Urothelium cell line (cell line): ENCODE results near the gene SYNE1.
"Not testable (repeated sequence)": the region's sequence is repeated elsewhere in the genome, so short reads cannot be mapped to it uniquely, and the experiment has no call there.

Source experiments
- DNase-seq: peaks from one replicate; pipeline ENCODE4 v3.0.0; 2011; ENCODE audit warnings: low spot score, mixed read lengths
- FAIRE-seq: peaks from 2 replicates; lab custom pipeline; 2011; peaks lifted over from hg19 to GRCh38; lab: Jason Lieb, UNC

SYNE1 gene

DNA sequence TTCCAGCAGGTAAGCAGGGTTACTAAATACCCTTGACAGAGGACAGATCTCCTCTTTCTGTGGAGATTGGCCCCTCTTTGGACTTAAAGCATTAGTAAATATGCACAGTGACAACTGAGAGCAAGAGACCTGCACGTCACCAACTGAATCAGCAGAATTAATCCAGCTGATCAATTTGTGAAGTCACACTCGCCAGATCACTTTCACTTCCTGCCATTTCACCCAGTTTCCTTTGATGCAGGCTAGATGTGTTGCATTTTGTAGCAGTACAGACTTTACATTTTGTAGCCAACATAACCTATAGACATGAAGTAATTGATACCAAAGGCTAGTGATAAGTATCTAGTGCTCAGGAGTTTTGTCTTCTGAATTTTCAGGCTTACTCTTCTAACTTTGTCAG, 11.9 kb downstream of the SYNE1 start:
- DNase-seq, result no peak
- no peak for FAIRE-seq

DNA sequence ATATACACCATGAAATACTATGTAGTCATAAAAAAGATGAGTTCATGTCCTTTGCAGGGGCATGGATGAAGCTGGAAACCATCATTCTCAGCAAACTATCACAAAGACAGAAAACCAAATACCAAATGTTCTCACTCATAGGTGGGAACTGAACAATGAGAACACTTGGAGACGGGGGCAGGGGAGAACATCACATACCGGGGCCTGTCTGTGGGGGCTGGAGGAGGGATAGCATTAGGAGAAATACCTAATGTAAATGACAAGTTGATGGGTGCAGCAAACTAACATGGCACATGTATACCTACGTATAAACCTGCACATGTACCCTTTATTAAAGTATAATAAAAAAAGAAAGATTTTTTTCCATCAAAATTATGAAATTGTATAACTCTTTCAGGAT, 22.4 kb downstream of the SYNE1 start:
- FAIRE-seq, DNase-seq: not testable (repeated sequence)

DNA sequence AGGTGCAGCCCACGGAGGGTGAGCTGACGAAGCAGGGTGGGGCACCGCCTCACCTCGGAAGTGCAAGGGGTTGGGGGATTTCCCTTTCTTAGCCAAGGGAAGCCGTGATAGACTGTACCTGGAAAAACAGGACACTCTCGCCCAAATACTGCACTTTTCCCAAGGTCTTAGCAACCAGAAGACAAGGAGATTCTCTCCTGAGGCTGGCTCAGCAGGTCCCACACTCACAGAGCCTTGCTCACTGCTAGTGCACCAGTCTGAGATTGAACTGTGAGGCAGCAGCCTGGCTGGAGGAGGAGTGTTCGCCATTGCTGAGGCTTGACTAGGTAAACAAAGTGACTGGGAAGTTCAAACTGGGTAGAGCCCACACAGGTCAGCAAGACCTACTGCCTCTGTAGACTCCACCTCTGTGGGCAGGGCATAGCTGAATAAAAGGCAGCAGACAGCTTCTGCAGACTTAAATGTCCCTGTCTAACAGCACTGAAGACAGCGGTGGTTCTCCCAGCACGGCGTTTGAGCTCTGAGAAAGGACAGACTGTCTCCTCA, 28.0 kb downstream of the SYNE1 start:
- no peak for FAIRE-seq

DNA sequence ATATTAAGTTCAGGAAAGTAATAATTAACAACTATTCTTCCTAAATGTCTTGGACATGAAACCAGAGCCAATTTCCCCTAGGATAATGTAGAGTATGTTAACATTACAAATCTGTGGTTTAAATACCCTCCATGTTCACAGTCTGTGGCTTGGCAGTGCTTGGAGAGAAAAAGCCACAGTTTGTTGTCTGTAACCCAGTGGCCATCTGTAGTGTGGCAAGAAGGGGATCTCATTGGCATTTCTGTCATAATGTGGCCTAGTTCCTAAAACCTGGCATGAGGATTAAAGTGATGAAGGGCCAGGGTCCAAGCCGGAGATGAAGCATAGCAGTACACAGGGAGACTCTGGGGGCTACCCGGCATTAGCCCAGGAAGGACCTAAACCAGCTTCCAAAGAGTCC, 31.2 kb downstream of the SYNE1 start:
- FAIRE-seq (no peak), DNase-seq (no peak)

More for the DNA sequence above, 28.0 kb downstream of the SYNE1 start:
- DNase-seq, result no peak

DNA sequence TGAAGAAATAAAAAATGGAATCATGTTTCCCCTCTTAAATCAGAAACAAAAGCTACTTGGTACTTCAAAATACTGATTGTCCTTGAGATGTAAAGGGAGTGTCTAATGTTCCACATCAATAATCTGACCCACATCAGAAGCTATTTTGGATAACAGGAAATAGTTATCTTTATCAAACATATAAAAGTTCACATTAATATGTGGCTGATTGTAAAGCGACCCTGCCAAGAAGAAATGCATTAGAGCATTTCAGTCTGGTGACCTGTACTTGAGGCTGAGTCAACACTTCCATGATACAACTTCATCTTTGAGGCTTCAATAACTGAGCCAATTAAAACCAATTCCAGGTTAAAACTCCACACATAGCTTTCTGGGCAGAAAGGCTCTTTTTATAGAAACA, 31.8 kb downstream of the SYNE1 start:
- DNase-seq (no peak), FAIRE-seq (no peak)

DNA sequence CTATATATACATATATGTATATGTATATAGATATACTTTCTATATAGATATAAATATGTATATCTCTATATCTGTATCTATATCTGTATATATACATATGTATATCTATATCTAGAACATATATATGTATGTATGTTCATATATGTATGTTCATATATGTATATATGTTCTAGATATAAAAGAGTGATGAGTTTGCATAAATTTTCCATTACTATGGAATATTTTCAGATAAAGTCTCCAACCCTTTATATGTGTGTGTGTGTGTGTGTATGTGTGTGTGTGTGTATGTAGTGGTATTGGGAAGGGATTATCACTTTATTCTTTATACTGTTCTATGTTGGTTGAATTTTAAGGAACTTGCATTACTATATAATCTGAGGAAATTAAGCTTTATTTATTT, 33.3 kb downstream of the SYNE1 start:
- DNase-seq (no peak), FAIRE-seq (no peak)

DNA sequence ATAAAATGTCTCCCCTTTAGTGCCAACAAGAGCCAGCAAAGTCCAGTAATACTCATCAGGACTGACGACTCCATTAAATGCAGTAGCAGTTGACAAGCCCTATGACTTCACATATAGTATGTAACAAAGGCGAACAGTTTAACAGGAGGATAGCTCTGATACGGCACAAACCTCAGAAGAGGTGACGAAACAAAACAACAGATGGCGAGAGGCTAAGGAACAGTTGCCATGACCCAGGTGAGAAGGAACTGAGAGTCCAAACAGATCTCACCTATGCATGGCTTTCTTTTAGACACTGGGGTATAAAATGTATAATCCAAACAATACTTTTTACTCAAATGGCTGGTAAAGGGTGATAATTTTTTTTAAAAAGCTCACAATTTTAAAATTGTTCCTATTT, 37.1 kb downstream of the SYNE1 start:
- no peak for FAIRE-seq
- no peak for DNase-seq

DNA sequence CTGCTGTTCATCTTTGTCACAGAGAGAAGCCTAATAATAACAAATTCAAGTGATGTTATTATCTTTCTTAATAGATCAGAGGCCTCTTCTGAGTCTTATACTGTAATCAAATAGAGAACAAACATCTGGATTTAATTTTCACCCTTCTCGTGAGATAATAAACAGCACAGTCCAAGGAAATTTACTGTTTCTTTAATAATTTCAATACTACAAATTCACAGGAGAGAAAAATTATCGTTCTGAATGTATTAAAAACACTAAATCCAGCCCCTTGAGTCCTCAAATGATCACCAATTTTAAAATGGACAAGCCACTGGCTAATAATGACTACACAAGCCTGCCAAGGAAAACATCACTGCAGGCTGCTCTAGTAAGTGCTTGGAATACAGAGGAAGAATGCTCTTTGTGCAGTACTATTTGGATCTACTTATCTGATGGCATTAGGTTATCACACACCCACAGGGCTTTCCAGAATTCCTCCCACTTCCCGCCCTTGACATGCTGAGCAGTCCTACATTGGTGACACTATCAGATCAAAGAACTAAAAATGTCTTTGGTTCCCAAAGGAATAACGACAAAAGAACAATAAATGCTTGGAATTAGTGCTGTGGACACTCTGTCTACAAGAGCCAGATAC, 38.1 kb downstream of the SYNE1 start:
- DNase-seq (no peak), FAIRE-seq (no peak)

DNA sequence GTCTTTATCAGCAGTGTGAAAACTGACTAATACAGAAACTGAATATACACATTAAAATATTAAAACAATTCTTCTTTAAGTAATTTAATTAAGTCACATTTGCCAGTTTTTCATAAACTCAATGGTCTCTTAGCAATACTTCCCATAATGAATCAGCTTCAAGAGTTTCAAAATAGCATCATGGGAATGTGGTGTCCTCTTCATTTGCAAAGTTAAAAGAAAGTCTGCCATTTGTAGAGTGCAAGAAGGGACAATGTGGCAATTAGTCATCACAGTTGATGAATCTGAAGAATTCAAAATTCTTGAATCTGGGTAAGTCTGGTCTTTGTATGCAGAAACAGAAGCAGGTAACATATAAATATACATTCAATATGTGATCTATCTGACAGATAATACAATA, 38.7 kb downstream of the SYNE1 start:
- FAIRE-seq, result no peak
- no peak for DNase-seq

DNA sequence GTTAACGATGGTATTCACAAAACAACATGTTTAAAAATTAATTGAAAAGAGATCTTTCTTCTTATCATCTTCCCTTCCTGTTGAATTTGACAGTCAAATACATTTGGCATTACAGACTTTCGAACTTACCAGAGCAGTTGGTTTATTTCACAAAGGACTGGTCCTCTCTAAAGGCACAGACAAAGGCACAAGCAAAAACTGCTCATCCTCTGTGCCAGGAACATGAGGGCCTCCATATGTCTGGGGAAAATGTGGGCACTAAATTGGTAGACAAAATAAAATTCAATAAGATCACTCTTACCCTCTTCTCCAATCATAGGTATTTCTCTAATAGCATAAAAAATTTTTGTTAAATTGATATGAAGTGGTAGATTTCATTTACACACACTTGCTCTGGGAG, 40.4 kb downstream of the SYNE1 start:
- DNase-seq, result no peak
- FAIRE-seq, result no peak

DNA sequence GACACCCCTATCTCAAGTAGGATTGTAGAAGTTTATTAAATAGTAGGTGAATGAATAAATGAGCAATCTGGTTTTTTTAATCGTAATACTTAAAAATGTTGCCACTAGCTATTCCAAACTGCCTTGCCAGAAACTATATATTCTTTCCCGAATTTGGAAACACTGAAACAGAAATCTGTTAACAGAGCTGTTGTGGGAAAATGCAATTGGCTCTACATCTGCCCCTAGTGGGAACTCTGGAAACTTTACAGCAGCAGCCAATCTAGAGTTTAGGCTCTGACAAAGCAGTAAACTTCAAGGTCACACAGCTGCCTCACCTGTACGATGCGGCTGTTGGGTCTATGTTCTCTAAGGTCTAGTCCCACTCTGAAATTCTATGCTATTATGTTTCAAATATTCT, 41.7 kb downstream of the SYNE1 start:
- DNase-seq (no peak), FAIRE-seq (no peak)

DNA sequence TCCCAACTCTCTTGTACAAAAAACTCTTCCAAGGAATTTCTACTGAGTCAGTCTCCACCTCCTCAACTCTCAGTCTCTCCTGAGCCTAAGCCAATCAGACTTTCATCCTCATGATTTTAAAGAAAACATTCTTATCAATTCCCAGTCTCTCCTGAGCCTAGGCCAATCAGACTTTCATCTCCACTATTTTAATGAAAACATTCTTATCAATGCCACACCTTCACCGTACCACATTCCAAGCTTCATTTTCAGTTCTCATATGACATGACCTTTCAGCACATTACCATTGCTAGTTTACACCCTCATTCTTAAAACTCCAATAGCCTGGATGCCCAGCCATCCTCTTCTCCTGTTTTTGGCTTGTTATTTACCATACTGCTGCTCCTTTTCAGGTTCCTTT, 42.5 kb downstream of the SYNE1 start:
- FAIRE-seq, result no peak
- no peak for DNase-seq

DNA sequence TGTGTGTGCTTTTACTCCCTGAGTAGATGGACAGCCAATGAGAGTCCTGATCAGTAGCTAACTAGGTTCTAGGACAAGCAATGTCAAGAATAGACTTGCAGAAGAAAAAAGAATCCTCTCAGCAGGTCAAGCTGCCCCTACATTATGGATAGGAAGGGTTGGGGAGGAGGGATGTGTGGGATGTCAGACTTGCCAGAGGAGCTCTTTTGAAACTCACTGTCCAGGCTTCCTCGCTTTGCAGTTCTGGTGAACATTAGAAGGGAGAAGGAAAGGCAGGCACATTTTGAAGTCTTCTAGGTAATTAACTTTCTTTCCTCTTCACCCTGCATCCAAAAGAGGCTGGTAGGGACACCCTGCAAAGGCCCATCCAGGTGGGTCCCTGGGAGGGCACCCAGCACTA, 48.7 kb downstream of the SYNE1 start:
- FAIRE-seq (no peak), DNase-seq (no peak)

DNA sequence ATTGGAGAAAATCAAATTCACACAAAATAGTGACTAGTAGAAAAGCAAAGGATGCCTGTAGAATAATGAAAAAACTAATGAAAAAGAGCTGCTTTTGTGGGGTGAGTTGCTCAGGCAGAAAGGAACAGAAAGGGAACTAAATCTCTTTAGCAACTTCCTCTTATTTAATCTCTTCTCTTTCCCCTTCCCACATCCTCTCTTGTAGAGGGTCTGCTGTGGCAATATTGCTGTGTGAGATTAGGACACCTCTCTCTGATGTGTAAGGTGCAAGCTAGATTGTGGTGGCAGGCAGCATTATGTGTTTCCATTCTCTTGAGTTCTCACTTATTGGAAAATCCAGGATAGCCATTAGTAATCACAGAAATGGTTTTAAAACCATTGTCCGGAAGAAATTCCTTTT, 49.7 kb downstream of the SYNE1 start:
- FAIRE-seq (no peak), DNase-seq (no peak)

DNA sequence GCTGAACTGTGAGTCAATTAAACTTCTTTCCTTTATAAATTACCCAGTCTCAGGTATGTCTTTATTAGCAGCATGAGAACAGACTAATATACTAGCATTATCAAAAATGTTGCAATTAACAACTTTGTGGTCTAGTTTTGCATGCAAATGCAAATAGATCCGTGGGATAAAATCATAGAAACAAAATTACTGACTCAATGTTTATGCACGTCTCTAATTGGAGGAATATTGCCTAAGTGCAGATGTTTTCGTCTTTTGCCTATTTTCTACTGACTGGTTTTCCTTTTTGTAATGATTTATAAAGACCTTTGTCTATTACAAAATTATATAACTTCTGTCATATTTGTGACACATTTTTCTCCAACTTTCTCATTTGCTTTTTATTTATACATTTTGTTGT, 51.9 kb downstream of the SYNE1 start:
- FAIRE-seq, result no peak
- DNase-seq, result no peak

DNA sequence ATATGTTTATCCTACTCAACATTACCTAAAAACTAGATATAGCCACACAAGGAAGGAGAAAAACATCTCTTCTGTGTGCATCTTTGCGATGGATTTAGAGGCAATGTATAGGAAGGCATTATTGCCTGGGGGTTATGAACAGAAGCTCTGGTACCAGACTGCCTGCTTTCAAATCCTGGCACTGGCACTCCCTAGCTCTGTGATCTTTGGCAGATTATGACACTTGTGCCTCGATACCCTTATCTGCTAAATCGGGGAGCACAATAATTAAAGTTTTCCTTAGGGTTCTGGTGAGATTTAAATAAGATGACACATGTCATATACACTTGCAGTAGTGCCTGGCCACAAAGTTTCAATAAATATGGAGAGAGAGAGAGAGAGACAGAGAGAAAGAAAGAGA, 53.3 kb downstream of the SYNE1 start:
- DNase-seq, result no peak
- FAIRE-seq, result no peak

DNA sequence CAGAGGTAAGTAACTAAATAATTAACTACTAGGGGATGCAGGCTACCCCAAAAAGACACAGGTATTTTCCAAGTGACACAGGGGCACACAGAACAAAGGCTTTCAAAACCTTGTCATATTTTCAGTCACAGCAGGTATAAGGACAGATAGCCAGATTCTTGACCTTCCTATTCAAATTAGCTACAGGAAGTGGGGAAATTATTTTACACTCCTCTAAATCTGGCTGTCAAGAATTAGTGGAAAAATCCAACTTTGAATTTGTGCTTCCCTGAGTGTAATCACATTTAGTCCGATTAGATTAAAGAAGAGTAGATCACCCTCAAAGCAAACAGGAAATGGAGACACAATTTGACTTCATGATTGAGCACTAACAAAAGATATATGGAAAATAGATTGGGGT, 60.6 kb downstream of the SYNE1 start:
- no peak for FAIRE-seq
- no peak for DNase-seq

DNA sequence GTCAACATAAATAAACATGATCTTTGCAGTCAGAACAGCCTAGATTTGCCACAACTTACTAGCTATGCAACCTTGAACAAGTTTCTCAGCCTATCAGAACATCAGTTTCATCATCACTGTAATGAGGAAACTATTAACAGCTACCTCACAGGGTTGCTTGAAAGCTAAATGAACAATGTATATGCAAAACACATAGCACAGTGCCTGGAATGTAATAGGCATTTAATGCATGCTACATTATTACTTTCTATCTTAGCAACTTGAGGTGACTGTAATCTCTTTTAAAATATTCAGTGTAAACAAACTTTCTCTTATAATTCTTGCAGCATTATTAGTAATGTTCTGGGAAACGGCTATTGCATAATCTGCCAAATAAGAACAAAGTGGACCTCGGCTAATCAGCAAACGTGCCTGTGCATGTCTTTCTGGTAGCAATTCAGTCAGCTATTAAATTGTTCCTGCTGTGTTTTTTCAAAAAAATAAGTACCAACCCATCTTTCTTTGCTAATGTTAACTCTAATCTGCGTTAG, 61.5 kb downstream of the SYNE1 start:
- FAIRE-seq (no peak), DNase-seq (no peak)

DNA sequence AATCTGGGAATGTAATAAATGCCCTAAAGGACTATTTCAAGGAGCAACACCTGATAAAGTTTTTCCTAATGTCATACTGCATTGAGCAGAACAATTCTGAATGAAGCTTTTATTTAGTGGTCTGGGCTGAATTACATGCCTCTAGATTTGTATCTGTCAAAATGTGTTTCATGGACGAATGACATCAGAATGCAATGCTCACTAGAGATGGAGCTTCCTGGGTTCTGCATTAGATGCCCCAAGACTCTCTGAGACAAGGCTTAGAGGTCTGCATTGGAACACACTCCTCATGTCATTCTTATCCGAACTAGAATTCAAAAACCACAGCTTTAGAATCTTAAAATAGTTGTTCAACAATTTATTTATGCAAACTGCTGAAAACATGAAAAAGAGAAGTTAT, 62.0 kb downstream of the SYNE1 start:
- DNase-seq, result no peak
- FAIRE-seq, result no peak

DNA sequence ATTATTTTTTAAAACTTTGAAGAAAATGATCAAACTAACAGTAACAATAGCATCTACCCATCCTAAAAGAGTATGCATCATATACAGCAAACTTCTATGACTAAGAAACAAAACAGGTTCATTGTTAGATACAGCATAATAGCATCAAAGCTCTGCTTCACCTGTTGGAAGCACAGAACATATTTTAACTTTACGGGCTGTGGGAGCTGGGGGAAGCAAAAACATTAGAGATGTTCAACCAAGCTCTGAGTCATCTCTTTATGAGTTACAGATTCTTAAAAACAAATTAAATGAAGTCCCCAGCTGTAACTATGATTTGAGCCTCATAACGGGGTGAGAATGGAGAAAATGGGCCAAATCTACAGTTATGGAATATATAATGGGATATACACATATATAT, 63.4 kb downstream of the SYNE1 start:
- DNase-seq, result no peak
- FAIRE-seq, result no peak

DNA sequence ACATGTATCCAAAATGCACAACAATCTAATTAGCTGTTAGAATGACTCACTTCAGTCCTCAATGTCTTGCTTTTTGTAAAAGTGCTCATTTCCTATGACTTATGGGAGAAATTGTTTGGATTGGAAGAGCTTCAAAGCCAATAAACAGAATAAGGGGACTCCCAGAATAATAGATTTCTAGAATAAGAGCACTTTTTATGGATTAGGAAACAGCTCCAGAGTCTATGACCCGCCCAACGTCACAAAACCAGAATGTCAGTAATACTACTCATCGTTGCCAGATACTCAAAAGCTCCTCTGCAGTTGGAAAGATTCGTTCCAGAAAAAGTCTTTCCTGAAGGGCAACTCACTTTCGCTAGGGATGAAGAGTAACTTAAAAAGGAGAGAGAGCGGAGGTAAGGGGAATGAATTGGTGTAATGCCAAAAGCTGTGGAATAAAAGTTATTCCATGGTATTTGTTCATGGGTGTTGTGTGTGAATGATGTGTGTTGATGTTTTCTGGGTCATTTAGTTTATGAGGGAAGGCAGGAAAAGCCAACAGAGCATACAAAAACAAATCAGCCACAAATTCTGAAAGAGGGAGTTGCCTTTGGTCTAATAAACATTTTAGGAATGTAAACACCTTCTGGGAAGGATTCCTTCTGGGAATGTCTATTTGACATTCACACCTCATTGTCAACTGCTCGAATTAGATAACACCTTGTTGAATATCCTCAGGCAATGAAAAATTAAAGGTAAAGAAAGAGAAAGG, 64.6 kb downstream of the SYNE1 start:
- FAIRE-seq (no peak), DNase-seq (no peak)

DNA sequence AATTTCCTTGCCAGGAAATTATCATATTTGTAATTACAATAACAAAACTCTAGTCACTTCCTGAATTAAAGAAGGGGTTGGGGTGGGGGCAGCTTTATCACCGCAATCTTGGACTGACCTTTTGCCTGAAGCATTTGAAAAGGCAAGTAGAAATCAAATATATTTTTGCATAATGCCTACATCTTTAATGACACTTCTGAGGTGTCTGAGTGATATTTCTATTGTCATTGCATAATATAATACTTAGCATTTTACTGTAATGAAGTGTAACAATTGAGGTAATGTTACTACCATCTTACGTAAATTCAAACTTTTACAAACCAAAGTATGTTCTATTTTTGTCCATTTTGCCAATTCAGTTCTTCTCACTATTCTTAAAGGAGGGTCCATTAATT, 65.2 kb downstream of the SYNE1 start:
- DNase-seq (no peak), FAIRE-seq (no peak)
